ENCODE measurements around the gene PEAR1.

The PEAR1 gene

DNA sequence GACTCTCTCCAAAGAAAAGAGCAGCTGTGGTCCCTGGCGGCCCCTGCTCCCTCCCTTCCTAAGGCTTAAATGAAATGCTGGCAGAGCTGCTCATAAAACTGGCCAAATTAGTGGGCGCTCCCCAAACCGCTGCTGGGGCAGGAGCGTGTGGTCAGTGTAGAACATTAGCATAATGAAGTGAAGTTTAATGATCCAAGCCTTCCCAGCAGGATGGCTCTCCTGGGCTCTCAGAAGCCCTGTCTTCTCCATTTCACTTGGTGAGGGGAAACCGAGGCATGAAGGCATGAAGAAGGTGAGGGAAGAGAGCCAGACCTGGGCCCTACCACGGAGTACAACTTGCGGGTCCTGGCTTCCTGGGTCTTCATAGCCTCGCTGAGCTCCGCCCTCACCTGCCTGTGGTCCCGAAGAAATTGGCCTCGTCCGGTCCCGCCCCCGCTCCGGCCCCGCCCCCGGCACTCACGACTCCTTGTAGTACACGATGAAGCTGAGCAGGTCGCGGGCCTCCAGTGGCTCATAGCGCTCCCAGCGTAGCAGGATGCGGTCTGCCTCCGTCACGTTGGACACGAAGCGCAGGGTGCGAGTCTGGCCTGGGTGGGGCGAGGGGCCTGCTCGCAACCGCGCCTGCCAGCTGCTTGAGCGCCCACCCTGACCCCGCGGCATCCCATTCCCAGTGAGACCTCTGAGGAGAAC lies 44.9 kb upstream of the PEAR1 start:
- Histone ChIP-seq H3K27me3 (ENCODE audit: control insufficient read depth in 5 of 5, insufficient read depth in 4 of 5, low read length in 5 of 5) (peaks cover 19 to 51% (median 37%) of the 10 kb centered on the region in 5 donors), H3K9me3 (ENCODE audit: control insufficient read depth in 5 of 5, low read length in 5 of 5) (no peaks in the 10 kb centered on the region), H3K36me3 (ENCODE audit: control insufficient read depth in 5 of 5, insufficient read depth in 5 of 5, low read length in 5 of 5) (no peaks in the 10 kb centered on the region), H3K4me1 (ENCODE audit: control insufficient read depth in 5 of 5, insufficient read depth in 5 of 5, low read length in 5 of 5) (peaks cover 1 to 13% (median 12%) of the 10 kb centered on the region in 5 donors), H3K9ac (ENCODE audit: low read length in 5 of 5) (no peak overlapping the region), H3K27ac (ENCODE audit: low read depth, low read length) (no peak overlapping the region), H3K4me3 (ENCODE audit: low read depth in 1 of 5, low read length in 5 of 5) (no peak overlapping the region)

DNA sequence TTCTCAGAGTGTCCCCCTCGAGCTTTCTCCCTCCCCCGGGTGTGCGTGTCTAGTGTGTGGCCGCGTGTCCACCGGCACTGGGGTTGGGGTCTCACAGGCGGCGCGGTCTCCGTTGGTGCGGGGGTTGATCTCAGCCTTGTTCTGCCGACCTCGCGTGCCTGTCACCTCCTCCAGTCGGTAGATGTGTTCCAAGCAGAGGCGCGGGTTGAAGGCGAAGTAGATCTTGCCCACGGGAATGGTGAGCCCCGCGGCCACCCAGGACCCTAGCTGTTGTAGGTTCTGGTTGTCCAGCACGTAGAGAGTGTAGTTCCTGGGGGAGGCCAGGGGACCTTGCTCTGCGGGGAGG lies 44.4 kb upstream of the PEAR1 start:
- no peak overlapping the region for H3K27ac ChIP-seq (ENCODE audit: low read depth, low read length)
- H3K4me3 ChIP-seq (ENCODE audit: low read depth in 1 of 5, low read length in 5 of 5), result no peak overlapping the region
- H3K27me3 ChIP-seq (ENCODE audit: control insufficient read depth in 5 of 5, insufficient read depth in 4 of 5, low read length in 5 of 5), result peaks cover 16 to 47% (median 32%) of the 10 kb centered on the region in 5 donors
- H3K4me1 ChIP-seq (ENCODE audit: control insufficient read depth in 5 of 5, insufficient read depth in 5 of 5, low read length in 5 of 5), result peaks cover 1 to 13% (median 12%) of the 10 kb centered on the region in 5 donors
- no peaks in the 10 kb centered on the region for H3K9me3 ChIP-seq (ENCODE audit: control insufficient read depth in 5 of 5, low read length in 5 of 5)
- H3K9ac ChIP-seq (ENCODE audit: low read length in 5 of 5), result no peak overlapping the region
- H3K36me3 ChIP-seq (ENCODE audit: control insufficient read depth in 5 of 5, insufficient read depth in 5 of 5, low read length in 5 of 5), result no peaks in the 10 kb centered on the region

DNA sequence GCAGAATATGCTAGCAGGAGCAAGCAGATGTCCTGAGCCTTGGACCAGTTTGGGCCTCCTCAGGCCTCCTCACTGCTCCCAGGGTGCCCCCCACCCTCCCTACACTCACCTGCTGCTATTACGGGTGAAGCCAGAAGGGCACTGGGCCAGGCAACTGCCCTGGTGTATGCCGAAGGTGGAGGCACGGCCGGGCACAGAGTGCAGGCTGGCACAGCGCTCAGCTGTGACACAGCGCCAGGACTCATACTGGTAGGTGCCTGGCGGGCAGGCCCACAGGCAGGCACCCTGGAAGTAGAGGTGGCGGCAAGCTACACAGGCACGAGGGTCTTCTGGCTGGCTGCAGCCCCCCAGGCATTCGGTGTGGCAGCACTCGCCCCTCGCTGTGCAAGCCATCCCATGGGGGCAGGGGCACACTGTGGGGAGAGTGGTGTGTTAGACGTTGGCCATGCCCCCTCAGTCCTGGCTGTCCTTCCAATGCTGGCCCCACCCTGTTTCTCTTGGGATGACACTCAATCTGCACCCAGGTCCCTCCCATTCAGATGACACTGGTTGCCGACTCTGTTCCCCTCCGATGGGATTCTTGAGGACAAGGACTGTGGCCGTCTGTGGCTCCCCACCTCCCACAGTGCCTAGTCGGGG lies 41.6 kb upstream of the PEAR1 start:
- Histone ChIP-seq H3K27me3 (ENCODE audit: control insufficient read depth in 5 of 5, insufficient read depth in 4 of 5, low read length in 5 of 5) (peaks cover 5 to 27% (median 11%) of the 10 kb centered on the region in 5 donors), H3K36me3 (ENCODE audit: control insufficient read depth in 5 of 5, insufficient read depth in 5 of 5, low read length in 5 of 5) (no peaks in the 10 kb centered on the region)

DNA sequence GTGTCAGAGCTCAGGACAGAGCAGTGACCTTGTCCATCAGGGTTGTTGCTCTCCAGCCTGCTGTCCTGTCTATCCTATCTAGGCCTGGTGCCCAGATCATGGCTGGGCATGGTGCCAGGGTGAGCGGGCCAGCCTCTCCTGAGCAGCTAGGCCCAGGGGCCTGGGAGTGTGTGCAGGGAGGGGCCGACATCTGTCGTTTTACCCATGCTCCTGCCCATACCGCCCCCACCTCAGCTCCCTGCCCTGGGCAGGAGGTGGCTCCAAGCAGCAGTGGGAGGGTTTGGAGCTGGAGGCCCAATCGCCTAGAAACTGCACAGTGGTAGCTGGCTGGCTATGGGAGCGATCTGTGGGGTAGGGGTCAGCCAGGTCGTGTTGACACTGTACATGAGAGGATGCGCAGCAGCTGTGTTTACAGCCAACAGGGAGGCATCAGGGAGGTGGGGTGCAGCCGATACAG lies 41.1 kb upstream of the PEAR1 start:
- H3K36me3 ChIP-seq (ENCODE audit: control insufficient read depth in 5 of 5, insufficient read depth in 5 of 5, low read length in 5 of 5), result no peaks in the 10 kb centered on the region
- no peak overlapping the region for H3K9ac ChIP-seq (ENCODE audit: low read length in 5 of 5)
- no peak overlapping the region for H3K27ac ChIP-seq (ENCODE audit: low read depth, low read length)
- no peak overlapping the region for H3K4me3 ChIP-seq (ENCODE audit: low read depth in 1 of 5, low read length in 5 of 5)
- H3K9me3 ChIP-seq (ENCODE audit: control insufficient read depth in 5 of 5, low read length in 5 of 5), result no peaks in the 10 kb centered on the region
- peaks cover 8 to 27% (median 14%) of the 10 kb centered on the region in 5 donors for H3K27me3 ChIP-seq (ENCODE audit: control insufficient read depth in 5 of 5, insufficient read depth in 4 of 5, low read length in 5 of 5)
- H3K4me1 ChIP-seq (ENCODE audit: control insufficient read depth in 5 of 5, insufficient read depth in 5 of 5, low read length in 5 of 5), result peaks cover 0 to 7% (median 5%) of the 10 kb centered on the region in 5 donors

More for the DNA sequence above, 41.6 kb upstream of the PEAR1 start:
- H3K9ac ChIP-seq (ENCODE audit: low read length in 5 of 5), result no peak overlapping the region
- no peak overlapping the region for H3K27ac ChIP-seq (ENCODE audit: low read depth, low read length)
- no peak overlapping the region for H3K4me3 ChIP-seq (ENCODE audit: low read depth in 1 of 5, low read length in 5 of 5)
- peaks cover 0 to 7% (median 5%) of the 10 kb centered on the region in 5 donors for H3K4me1 ChIP-seq (ENCODE audit: control insufficient read depth in 5 of 5, insufficient read depth in 5 of 5, low read length in 5 of 5)
- no peaks in the 10 kb centered on the region for H3K9me3 ChIP-seq (ENCODE audit: control insufficient read depth in 5 of 5, low read length in 5 of 5)

DNA sequence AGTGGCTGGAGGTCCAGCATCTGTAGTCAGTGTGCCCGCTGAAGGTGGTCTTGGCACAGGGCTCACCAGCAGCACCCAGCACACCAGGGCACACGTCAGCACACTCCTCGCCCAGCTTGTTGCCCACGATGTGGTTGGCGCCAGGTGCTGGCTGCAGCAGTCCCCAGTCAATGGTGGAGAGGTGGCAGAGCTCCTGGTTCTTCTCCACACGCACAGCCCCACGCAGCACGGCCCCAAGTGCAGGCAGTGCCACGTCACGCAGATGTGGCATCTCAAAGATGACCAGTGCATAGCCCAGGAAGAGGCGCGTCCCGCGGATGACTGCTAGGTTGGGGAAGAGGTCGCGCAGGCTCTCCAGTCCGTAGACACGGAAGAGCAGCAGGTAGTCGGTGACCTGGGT lies 39.8 kb upstream of the PEAR1 start:
- Histone ChIP-seq H3K9ac (ENCODE audit: low read length in 5 of 5) (no peak overlapping the region), H3K4me1 (ENCODE audit: control insufficient read depth in 5 of 5, insufficient read depth in 5 of 5, low read length in 5 of 5) (peaks cover under 1 to 12% (median 8%) of the 10 kb centered on the region in 5 donors), H3K36me3 (ENCODE audit: control insufficient read depth in 5 of 5, insufficient read depth in 5 of 5, low read length in 5 of 5) (no peaks in the 10 kb centered on the region), H3K9me3 (ENCODE audit: control insufficient read depth in 5 of 5, low read length in 5 of 5) (no peaks in the 10 kb centered on the region), H3K27ac (ENCODE audit: low read depth, low read length) (no peak overlapping the region), H3K27me3 (ENCODE audit: control insufficient read depth in 5 of 5, insufficient read depth in 4 of 5, low read length in 5 of 5) (peaks cover 16 to 27% (median 23%) of the 10 kb centered on the region in 5 donors), H3K4me3 (ENCODE audit: low read depth in 1 of 5, low read length in 5 of 5) (no peak overlapping the region)

DNA sequence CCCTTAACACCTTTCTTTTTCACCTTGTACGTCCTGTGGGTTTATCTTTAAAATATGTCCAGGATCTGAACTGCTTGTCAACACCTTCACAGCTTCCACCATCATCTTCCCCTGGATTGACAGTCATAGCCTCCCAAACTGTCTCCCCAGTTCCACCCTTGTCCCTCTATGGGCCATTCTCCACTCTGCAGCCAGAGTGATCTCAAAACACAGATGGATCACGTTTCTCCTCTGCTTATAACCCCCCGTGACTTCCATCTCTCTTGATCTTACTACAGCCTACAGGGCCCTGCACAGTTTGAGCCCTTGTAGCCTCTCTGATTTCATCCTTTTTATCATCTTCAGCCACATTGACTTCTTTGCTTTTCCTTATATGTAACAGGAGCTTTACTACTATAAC lies 38.9 kb upstream of the PEAR1 start:
- H3K27ac ChIP-seq (ENCODE audit: low read depth, low read length), result no peak overlapping the region
- H3K4me3 ChIP-seq (ENCODE audit: low read depth in 1 of 5, low read length in 5 of 5), result no peak overlapping the region
- no peaks in the 10 kb centered on the region for H3K36me3 ChIP-seq (ENCODE audit: control insufficient read depth in 5 of 5, insufficient read depth in 5 of 5, low read length in 5 of 5)
- H3K27me3 ChIP-seq (ENCODE audit: control insufficient read depth in 5 of 5, insufficient read depth in 4 of 5, low read length in 5 of 5), result peaks cover 22 to 34% (median 25%) of the 10 kb centered on the region in 5 donors
- no peak overlapping the region for H3K9ac ChIP-seq (ENCODE audit: low read length in 5 of 5)
- no peaks in the 10 kb centered on the region for H3K9me3 ChIP-seq (ENCODE audit: control insufficient read depth in 5 of 5, low read length in 5 of 5)
- H3K4me1 ChIP-seq (ENCODE audit: control insufficient read depth in 5 of 5, insufficient read depth in 5 of 5, low read length in 5 of 5), result peaks cover 2 to 19% (median 17%) of the 10 kb centered on the region in 5 donors

DNA sequence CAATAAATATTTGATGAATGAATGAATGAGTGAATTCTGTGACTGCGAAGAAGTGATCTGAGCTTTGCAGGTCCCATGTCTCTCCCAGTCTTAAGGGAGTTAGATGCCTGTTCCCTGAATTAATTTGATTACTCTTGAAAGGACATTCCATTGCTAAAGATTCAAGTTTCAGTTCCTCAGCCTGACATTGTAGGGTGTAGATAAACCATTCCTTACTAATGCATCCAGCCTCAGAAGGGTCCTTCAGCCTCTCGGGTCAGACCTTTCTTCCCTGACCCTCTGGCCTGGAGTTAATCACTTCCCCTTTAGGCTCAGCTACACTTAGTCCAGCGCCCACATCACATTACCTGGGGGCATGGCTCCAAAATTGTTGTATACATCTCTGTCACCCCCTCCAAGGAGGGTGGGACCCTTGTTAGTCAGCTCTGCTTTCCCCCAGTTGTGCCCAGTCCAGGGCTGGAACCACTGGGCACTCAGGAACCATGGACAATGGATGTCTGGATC lies 37.2 kb upstream of the PEAR1 start:
- Histone ChIP-seq H3K9ac (ENCODE audit: low read length in 5 of 5) (no peak overlapping the region), H3K4me1 (ENCODE audit: control insufficient read depth in 5 of 5, insufficient read depth in 5 of 5, low read length in 5 of 5) (peaks cover 4 to 36% (median 29%) of the 10 kb centered on the region in 5 donors), H3K27me3 (ENCODE audit: control insufficient read depth in 5 of 5, insufficient read depth in 4 of 5, low read length in 5 of 5) (peaks cover 29 to 48% (median 41%) of the 10 kb centered on the region in 5 donors), H3K9me3 (ENCODE audit: control insufficient read depth in 5 of 5, low read length in 5 of 5) (no peaks in the 10 kb centered on the region), H3K36me3 (ENCODE audit: control insufficient read depth in 5 of 5, insufficient read depth in 5 of 5, low read length in 5 of 5) (no peaks in the 10 kb centered on the region), H3K4me3 (ENCODE audit: low read depth in 1 of 5, low read length in 5 of 5) (no peak overlapping the region), H3K27ac (ENCODE audit: low read depth, low read length) (no peak overlapping the region)

DNA sequence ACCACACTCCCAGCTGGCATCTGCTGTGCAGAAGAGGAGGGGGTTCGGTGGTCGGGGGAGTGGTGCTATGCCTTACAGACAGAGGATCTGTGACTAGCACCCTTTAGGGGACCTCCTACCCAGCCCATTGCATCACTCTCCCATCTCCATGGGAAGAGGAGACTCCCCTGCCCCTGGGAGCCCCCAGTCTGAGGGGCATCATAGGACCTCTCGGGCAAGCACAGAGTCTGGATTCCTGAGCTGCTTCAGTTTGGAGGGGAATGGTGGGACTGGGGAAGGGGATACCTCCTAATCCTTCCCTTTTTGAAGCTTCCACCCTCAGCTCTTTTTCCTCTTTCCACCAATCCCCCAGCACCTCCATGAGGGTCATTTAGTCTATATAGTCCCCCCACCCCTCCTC lies 36.0 kb upstream of the PEAR1 start:
- H3K9ac ChIP-seq (ENCODE audit: low read length in 5 of 5), result no peak overlapping the region
- no peak overlapping the region for H3K4me3 ChIP-seq (ENCODE audit: low read depth in 1 of 5, low read length in 5 of 5)
- no peaks in the 10 kb centered on the region for H3K9me3 ChIP-seq (ENCODE audit: control insufficient read depth in 5 of 5, low read length in 5 of 5)
- H3K4me1 ChIP-seq (ENCODE audit: control insufficient read depth in 5 of 5, insufficient read depth in 5 of 5, low read length in 5 of 5), result peaks cover 4 to 31% (median 25%) of the 10 kb centered on the region in 5 donors
- H3K36me3 ChIP-seq (ENCODE audit: control insufficient read depth in 5 of 5, insufficient read depth in 5 of 5, low read length in 5 of 5), result no peaks in the 10 kb centered on the region
- H3K27ac ChIP-seq (ENCODE audit: low read depth, low read length), result no peak overlapping the region
- H3K27me3 ChIP-seq (ENCODE audit: control insufficient read depth in 5 of 5, insufficient read depth in 4 of 5, low read length in 5 of 5), result peaks cover 30 to 59% (median 49%) of the 10 kb centered on the region in 5 donors

DNA sequence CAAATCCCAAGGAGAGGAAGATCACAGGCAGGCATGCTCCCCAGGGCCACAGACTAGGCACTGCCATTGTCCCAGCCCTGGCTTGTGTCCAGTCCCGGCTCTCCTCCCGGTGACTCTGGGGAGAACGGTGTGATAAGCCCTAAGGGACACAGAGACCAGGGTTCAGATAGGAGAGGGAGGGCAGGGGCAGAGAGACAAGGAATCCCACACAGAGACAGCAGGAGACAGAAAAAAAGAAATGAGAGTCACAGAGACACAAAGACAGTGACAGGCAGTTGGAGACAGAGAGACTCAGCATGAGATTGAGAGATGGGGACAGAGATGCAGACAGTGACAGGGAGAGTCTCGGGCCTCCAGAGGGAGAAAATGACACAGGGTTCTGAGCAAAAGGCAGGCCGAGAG lies 35.0 kb upstream of the PEAR1 start:
- no peaks in the 10 kb centered on the region for H3K36me3 ChIP-seq (ENCODE audit: control insufficient read depth in 5 of 5, insufficient read depth in 5 of 5, low read length in 5 of 5)
- H3K9ac ChIP-seq (ENCODE audit: low read length in 5 of 5), result no peak overlapping the region
- no peaks in the 10 kb centered on the region for H3K9me3 ChIP-seq (ENCODE audit: control insufficient read depth in 5 of 5, low read length in 5 of 5)
- H3K4me3 ChIP-seq (ENCODE audit: low read depth in 1 of 5, low read length in 5 of 5), result peak overlapping the region in 1 of 5 donors; percentile 53
- no peak overlapping the region for H3K27ac ChIP-seq (ENCODE audit: low read depth, low read length)
- H3K4me1 ChIP-seq (ENCODE audit: control insufficient read depth in 5 of 5, insufficient read depth in 5 of 5, low read length in 5 of 5), result peaks cover 4 to 29% (median 24%) of the 10 kb centered on the region in 5 donors
- peaks cover 30 to 63% (median 59%) of the 10 kb centered on the region in 5 donors for H3K27me3 ChIP-seq (ENCODE audit: control insufficient read depth in 5 of 5, insufficient read depth in 4 of 5, low read length in 5 of 5)

DNA sequence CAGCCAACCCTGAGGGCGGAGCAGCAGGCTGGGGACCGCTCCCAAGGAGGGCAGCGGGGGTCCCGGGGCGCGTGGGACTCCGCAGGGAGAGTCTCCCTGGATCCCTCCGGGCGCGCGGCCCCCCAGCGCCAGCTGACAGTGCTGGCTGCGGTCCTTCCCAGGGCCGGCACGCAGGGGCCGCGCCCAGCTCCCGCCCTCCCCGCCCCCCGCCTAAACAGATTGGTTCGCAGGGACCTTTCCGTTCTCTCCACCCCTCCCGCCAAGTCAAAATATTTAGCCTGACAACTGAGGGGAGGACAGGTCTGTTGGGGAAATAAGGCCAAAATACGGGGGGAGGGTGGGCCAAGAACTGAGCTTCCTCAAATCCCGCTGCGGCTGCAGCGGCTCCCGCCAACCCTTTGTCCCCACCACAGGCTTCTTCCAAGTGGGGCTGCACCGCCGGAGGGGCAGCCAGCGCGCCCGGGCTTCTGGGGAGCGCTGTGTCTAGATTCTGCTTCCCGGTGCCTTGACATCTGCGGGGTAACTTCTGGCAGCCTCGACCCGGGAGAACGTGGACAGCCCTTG lies 34.5 kb upstream of the PEAR1 start, which contains the start of gene INSRR:
Gene INSRR (minus strand): TSS at position 159 of the 564 bp plus-strand sequence. CDS start 496 bp downstream, outside the sequence.
- Histone ChIP-seq H3K9me3 (ENCODE audit: control insufficient read depth in 5 of 5, low read length in 5 of 5) (no peaks in the 10 kb centered on the region), H3K9ac (ENCODE audit: low read length in 5 of 5) (peak within 1 kb of the TSS in 1 of 5 donors; percentile 44), H3K27me3 (ENCODE audit: control insufficient read depth in 5 of 5, insufficient read depth in 4 of 5, low read length in 5 of 5) (peaks cover 30 to 66% (median 63%) of the 10 kb centered on the region in 5 donors), H3K36me3 (ENCODE audit: control insufficient read depth in 5 of 5, insufficient read depth in 5 of 5, low read length in 5 of 5) (no peaks in the 10 kb centered on the region), H3K27ac (ENCODE audit: low read depth, low read length) (no peak within 1 kb of the TSS), H3K4me3 (ENCODE audit: low read depth in 1 of 5, low read length in 5 of 5) (peak within 1 kb of the TSS in 4 of 5 donors; percentile 16 to 54 (median 37)), H3K4me1 (ENCODE audit: control insufficient read depth in 5 of 5, insufficient read depth in 5 of 5, low read length in 5 of 5) (peaks cover 4 to 29% (median 24%) of the 10 kb centered on the region in 5 donors)

Measured in subcutaneous abdominal adipose tissue (tissue), 5 donors.